Thyroid gland (tissue), 4 donors: ENCODE results near the gene CSNK1D. TPM values are rescaled to one million over a fixed set of nuclear protein-coding genes. Genes with fewer than 3 reads are reported as not detected.

Experiments used
- DNase-seq, 2 donors: peaks; one replicate each; pipeline ENCODE4 v3.0.0-alpha.2; 2019
- H3K27ac ChIP-seq, 3 donors: fragments of 200-600 bp; sonication (generic); 1 replicate in 2 of 3; 2 replicates in 1 of 3; pipeline ENCODE4 v1.5.1; 2016 to 2019; ENCODE audit warnings: mild to moderate bottlenecking in 1 of 3, moderate library complexity in 1 of 3
- H3K27me3 ChIP-seq: fragments of 200-600 bp; sonication (generic); one replicate; pipeline ENCODE4 v1.5.1; 2019
- H3K36me3 ChIP-seq, 2 donors: fragments of 200-600 bp; sonication (generic); one replicate each; pipeline ENCODE4 v1.5.1; 2016 to 2019
- H3K4me1 ChIP-seq, 2 donors: fragments of 200-600 bp; sonication (generic); one replicate each; pipeline ENCODE4 v1.5.1; 2017 to 2019
- H3K4me3 ChIP-seq, 3 donors: fragments of 200-600 bp; sonication (generic); replicated peaks in 1 of 3; 1 replicate in 2 of 3; 2 replicates in 1 of 3; pipeline ENCODE4 v1.5.1; 2016; ENCODE audit warnings: mild to moderate bottlenecking in 1 of 3
- H3K9me3 ChIP-seq: fragments of 200-600 bp; sonication (generic); one replicate; pipeline ENCODE4 v1.5.1; 2017
- CTCF ChIP-seq, 6 experiments: fragments of 200-600 bp in 3 of 6; fragments of 450-650 bp in 3 of 6; sonication (generic) in 3 of 6; IDR thresholded peaks; one replicate each; pipeline ENCODE4 v1.5.1; 2016 to 2019; ENCODE audit warnings: antibody characterized with exemption in 6 of 6, mild to moderate bottlenecking in 2 of 6, inconsistent platforms in 1 of 6, moderate library complexity in 1 of 6
- POLR2A ChIP-seq, 2 donors: fragments of 450-650 bp; IDR thresholded peaks; one replicate each; pipeline ENCODE4 v1.6.1; 2017; ENCODE audit warnings: antibody characterized with exemption in 2 of 2, mild to moderate bottlenecking in 2 of 2, moderate library complexity in 1 of 2
- WGBS, 2 donors: methylation state at CpG; one replicate each; pipeline ENCODE4 v1.1.5; 2017; 5-methylcytosine and 5-hydroxymethylcytosine counted together
- intact Hi-C: fragments of 100-400 bp; cut with DNase I; formaldehyde crosslinking; loops from one replicate; pipeline ENCODE4 v1.15.1; 2023
- total RNA-seq, 4 donors: library from RNA; depleted of rRNA; stranded (reverse); fragments of >200 nt; gene quantifications; one replicate each; pipeline ENCODE4 v1.2.3, GENCODE V29; 2016

The CSNK1D gene
- total RNA-seq, 4 donors from 2014 or later = 47.3 to 91.2 (median 88.7) TPM

- TF ChIP-seq POLR2A (IDR thresholded peaks at IDR 0.05) = no peak
- TF ChIP-seq CTCF (IDR thresholded peaks at IDR 0.05) = no peak
- no peaks in the 10 kb centered on the region for H3K9me3 ChIP-seq
- H3K27ac ChIP-seq = no peak overlapping the region
- DNase-seq = no peak
- H3K4me3 ChIP-seq = no peak overlapping the region
- no peaks in the 10 kb centered on the region for H3K36me3 ChIP-seq
- H3K27me3 ChIP-seq = no peaks in the 10 kb centered on the region
- 83 to 94% methylated on average over 4 to 5 of the region's 7 CpGs for WGBS, 2 donors
- H3K4me1 ChIP-seq = peaks cover 14 to 35% of the 10 kb centered on the region in 2 donors
- intact Hi-C loops = no loop called here
These were observed 7.6 kb upstream of the CSNK1D start for GRCh38 chr17:82281076-82281475.

- H3K9me3 ChIP-seq = no peaks in the 10 kb centered on the region
- no peak for DNase-seq
- intact Hi-C loops = no loop called here
- no peaks in the 10 kb centered on the region for H3K36me3 ChIP-seq
- peaks cover 9 to 29% of the 10 kb centered on the region in 2 donors for H3K4me1 ChIP-seq
- H3K4me3 ChIP-seq = no peak overlapping the region
- TF ChIP-seq POLR2A (IDR thresholded peaks at IDR 0.05) (no peak), CTCF (IDR thresholded peaks at IDR 0.05) (no peak)
- H3K27me3 ChIP-seq = no peaks in the 10 kb centered on the region
- H3K27ac ChIP-seq = no peak overlapping the region
- WGBS, 2 donors = 97 to 98% methylated on average over 8 of the region's 8 CpGs
These were observed 7.0 kb upstream of the CSNK1D start for GRCh38 chr17:82280537-82280936.

GRCh38 chr17:82278786-82279391 is 5.4 kb upstream of the CSNK1D start:
- H3K9me3 ChIP-seq = no peaks in the 10 kb centered on the region
- H3K4me1 ChIP-seq = peaks cover 5 to 32% of the 10 kb centered on the region in 2 donors
- intact Hi-C loops = no loop called here
- H3K4me3 ChIP-seq = no peak overlapping the region
- no peak for DNase-seq
- H3K36me3 ChIP-seq = no peaks in the 10 kb centered on the region
- no peak for TF ChIP-seq CTCF (IDR thresholded peaks at IDR 0.05)
- TF ChIP-seq POLR2A (IDR thresholded peaks at IDR 0.05) = no peak
- H3K27me3 ChIP-seq = no peaks in the 10 kb centered on the region
- 77 to 83% methylated on average over 16 of the region's 16 CpGs for WGBS, 2 donors
- no peak overlapping the region for H3K27ac ChIP-seq

- Histone ChIP-seq H3K4me3 (no peak overlapping the region), H3K27ac (no peak overlapping the region), H3K36me3 (no peaks in the 10 kb centered on the region), H3K27me3 (no peaks in the 10 kb centered on the region), H3K9me3 (no peaks in the 10 kb centered on the region), H3K4me1 (peaks cover 7 to 29% of the 10 kb centered on the region in 2 donors)
- 86 to 87% methylated on average over 9 of the region's 9 CpGs for WGBS, 2 donors
- intact Hi-C loops = no loop called here
- DNase-seq = no peak
- no peak for TF ChIP-seq CTCF (IDR thresholded peaks at IDR 0.05)
- TF ChIP-seq POLR2A (IDR thresholded peaks at IDR 0.05) = no peak
These were observed 4.8 kb upstream of the CSNK1D start for GRCh38 chr17:82278308-82278707.

GRCh38 chr17:82277851-82278250 is 4.4 kb upstream of the CSNK1D start:
- peaks cover 7 to 24% of the 10 kb centered on the region in 2 donors for H3K4me1 ChIP-seq
- WGBS, 2 donors = 89% methylated on average over 12 of the region's 12 CpGs
- no peak for DNase-seq
- intact Hi-C loops = no loop called here
- no peak overlapping the region for H3K27ac ChIP-seq
- H3K9me3 ChIP-seq = no peaks in the 10 kb centered on the region
- no peaks in the 10 kb centered on the region for H3K27me3 ChIP-seq
- H3K4me3 ChIP-seq = no peak overlapping the region
- H3K36me3 ChIP-seq = no peaks in the 10 kb centered on the region
- TF ChIP-seq CTCF (IDR thresholded peaks at IDR 0.05) = no peak
- TF ChIP-seq POLR2A (IDR thresholded peaks at IDR 0.05) = no peak
